HG02610 (cell line): Measurements from ENCODE around the gene C20orf204.

Source experiments
- ATAC-seq: cut with Tn5 transposase; IDR thresholded peaks from one replicate; pipeline ENCODE4 v1.9.1; 2021; ENCODE audit warnings: mild to moderate bottlenecking, moderate library complexity; ENCODE audit not compliant: unreplicated experiment

The C20orf204 gene

DNA sequence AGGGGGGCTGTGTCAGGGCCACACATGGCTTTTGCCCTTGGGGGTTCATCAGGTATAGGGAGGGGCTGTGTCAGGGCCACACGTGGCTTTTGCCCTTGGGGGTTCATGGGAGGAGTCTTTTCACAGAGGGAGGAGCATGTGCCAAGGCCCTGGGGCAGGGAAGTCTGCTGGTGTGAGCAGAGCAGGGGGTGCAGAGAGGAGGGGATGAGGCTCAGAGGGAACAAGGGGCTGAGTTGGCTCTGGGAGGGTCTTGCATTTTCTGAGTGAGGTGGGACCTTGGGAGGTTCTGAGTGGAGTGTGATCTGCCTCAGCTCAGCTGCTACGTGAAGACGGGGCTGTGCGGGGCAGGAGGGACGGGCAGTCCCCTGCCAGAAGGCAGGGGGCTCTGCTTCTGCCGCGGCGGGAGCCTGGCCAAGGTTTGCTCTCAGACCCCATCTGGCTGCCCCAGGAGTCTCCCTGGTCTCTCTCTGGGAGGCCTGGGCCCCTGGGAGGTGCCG is 19.5 kb downstream of the C20orf204 start:
- no peak for ATAC-seq

DNA sequence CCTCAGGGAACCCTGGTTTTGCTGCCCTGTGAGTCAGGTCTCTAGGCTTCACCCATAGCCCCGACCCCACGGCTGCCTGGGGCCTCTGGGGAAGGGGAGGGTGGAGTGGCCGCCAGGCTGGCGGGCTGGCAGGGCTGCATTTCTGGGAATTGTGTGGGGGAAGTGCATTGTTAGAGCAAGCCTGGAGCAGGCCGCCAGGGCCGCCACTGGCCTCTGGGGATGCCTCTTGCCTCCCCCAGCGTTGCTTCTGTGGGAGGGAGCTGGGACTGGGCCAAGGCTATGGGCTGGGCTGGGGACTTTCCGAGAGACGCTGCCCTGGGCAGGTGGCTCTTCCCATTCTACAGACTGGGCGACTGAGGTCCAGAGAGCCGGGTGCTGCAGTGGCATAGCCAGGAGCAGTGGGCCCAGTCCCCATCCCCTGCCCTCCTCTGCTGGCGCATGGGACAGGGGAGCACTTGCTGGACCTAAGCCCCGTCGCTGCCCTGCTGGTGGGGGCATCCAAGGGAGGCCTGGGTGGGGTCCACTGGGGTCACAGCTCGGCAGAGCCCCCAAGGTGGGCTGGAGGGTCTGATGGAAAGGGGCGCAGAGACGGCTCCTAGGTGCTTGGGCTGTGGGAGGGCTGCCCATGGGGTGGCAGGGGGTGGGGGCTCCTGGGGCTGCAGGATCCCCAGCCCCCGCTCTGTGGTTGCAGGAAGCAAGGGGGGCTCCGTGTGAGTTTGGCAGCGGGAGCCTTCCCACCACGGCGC is 20.1 kb downstream of the C20orf204 start:
- no peak for ATAC-seq

DNA sequence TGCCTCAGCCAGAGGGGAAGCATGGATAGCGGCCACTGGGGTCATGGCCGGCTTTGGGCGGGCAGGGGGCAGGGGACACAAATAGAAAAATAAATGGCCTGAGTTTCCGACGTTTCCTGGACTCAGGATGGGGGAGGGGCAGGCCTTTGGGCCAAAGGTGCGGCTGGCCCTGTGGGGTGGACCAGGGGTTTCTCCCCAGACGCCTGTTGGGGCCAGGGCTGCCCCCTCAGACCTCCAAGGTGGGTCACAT is 20.6 kb downstream of the C20orf204 start:
- ATAC-seq = no peak

DNA sequence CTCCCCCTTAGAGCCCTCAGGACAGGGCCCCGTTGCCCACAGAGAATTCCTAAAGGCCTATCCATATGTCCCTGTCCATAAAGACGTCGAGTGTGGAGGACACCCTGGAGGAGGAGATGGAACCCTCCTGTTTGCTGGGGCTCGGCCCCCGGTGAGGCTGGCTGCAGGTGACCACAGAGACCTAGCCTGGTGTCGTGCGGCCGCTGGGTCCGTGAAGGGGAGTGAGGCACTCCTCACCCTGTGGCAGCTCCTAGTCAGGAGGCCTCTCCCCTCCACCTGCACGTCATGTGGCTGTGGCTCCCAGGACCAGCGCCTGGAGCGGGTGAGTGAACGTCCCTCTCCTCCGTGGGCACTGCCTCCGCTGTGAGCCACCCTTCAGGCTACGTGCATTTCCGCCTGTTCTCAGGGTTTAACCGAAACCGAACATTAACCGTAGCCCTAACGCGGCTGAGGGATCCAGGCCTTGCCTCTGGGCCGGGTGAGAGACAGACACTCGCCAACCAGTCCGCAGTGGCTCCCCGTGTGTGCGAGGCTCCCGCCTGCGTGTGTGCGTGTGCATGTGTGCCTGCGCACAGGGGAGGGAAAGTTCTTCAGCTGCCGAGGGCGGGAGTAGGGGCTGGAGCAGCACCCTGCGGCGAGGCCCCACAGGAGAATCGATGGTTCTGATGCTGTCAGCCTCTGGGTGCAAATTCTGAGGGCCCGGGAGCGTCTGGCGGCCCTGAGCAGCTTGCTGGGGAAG is 21.1 kb downstream of the C20orf204 start:
- no peak for ATAC-seq

DNA sequence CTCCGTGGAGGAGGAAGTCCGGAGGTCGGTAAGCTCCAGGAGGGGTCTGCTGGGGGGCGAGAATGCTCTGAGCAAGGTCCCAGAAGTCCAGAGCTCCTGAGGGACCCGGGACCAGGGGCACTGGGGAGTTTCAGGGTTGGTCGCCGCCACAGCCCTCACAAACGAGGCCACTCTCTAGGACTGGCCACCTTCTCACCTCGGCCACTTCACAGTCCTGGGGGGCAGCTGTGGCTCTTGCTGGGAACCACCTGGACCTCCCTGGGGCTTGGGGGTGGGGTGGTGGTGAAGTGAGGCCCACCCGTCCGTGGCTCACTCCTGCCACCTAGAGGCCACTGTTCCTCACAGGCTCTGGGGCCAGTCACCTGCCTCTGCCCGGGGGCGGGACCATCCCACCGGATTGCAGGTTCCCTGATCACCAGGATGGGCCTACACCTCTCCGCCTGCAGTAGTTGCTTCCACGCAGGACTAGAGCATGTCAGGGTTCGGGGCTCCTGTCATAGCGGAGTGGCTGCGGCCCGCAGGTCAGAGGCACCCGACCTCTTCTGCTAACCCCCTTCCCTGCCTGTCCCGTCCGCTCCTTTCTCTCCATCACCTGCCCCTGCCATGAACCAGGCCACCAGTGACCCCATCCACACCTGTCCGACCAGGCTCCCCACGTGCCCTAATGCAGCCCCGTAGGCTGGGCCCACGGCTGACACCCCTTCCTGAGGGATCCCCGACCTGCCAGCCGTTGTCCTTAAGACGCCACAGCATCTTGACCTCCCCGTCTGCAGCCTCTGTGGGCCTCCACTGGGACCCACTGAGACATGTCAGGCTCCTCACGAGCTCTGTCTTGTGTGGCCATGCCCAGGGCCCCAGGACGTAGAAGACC is 21.9 kb downstream of the C20orf204 start:
- ATAC-seq = no peak

DNA sequence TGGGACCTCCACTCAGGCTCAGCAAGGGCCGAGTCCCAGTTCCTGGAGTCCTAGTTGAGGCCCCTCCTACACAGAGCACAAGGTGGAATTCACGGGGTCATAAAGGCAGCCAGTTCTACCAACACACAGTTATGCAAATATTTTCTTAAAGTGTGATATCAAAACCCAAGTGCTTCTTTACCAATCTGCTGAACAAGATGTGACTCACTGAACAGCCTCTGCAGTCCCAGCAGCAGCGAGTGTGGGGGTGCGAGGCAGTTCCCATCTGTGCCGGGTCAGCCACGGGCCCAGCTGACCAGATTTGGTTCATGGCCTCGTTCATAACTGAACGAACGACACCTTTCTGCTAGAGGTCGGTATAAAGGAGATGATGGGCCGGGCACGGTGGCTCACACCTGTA is 22.6 kb downstream of the C20orf204 start:
- no peak for ATAC-seq

DNA sequence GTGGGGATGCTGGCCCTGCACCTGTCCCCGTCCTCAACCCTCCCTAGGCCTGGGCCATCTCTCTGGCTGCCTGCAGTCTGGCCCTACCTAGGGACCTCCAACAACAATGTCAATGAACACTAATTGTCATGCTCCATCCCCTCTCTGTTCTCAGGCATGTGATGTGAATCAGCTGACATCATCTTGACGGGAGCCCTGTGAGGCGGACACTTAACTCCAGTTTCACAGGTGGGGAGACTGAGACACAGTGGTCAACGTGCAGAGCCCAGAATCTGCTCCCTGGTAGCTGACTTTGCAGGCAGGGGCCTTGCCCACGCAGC is 26.3 kb downstream of the C20orf204 start:
- no peak for ATAC-seq

DNA sequence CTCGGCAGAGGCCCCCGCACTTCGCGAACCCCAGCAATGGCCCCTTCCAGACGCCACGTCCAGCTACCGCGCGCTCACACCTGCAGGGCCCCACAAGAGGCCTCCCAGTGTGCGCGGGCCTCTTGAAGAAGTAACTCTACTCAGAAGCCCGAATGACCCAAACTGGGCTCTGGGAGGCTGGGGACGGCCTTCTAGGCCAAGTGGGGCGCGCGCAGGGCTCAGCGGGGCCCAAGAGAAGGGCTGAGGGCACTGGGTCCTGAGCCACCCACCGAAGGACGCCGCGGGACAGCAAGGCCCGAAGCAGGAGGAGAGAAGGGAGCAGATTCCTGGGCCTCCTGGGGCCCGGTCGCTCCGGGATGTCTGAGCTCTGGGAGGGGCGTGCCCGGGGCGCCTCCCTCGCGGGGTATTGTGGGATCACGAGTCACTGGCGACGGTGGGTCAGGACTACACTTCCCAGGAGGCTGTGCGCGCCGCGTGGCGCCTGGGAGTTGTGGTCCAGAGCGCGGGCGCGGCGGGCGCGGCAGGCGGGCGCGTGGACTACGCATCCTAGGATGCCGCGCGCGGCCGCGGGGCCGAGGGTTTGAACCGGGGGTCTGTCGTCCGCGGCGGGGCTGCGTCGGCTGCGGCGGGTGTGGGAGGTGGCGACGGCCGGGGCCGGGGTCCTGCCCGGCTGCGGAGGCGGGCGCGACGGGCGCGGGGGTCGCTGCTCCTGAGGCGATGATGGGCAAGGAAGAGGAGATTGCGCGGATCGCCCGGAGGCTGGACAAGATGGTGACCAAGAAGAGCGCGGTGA is 26.8 kb downstream of the C20orf204 start, which contains the start of gene TCEA2:
Gene TCEA2 (plus strand): TSS at position 603 of the 793 bp plus-strand sequence. CDS start 115 bp downstream, at position 718.
- ATAC-seq = peak; percentile 77

DNA sequence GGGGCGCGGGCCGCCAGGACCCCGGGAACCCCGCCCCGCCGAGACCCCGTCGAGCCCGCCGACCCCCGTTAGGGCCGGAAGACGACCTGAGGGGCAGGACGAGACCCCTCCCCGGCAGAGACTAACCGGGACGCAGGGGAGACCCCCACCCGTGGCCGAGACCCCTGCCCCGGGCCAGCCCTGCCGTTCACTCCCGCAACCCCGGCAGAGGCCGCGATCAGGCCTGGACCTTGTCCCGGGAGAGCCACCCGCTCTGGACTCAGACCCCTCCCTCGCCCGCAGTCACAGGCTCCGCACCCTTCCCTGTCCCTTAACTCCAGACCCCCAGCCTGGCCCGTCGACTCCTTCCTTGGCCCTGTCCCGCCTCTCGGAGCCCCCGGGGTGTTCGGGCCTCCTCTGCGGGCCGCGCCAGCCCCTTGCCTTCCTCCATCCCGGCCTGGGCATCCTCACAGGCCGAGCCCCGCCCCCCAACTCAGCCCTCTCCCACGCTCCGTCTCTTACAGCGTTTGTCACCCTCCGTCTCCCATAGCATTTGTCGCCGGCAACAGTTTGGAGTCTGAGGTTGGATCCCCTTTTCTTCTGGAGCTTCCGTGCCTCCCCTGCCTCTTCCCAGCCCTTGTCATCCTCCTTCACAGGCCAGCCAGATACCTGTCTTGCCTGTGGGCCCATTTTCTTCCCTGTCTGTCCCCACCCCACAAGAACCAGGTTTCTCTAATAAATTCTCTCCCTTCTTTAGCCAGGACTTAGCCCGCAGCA is 27.6 kb downstream of the C20orf204 start:
- no peak for ATAC-seq

DNA sequence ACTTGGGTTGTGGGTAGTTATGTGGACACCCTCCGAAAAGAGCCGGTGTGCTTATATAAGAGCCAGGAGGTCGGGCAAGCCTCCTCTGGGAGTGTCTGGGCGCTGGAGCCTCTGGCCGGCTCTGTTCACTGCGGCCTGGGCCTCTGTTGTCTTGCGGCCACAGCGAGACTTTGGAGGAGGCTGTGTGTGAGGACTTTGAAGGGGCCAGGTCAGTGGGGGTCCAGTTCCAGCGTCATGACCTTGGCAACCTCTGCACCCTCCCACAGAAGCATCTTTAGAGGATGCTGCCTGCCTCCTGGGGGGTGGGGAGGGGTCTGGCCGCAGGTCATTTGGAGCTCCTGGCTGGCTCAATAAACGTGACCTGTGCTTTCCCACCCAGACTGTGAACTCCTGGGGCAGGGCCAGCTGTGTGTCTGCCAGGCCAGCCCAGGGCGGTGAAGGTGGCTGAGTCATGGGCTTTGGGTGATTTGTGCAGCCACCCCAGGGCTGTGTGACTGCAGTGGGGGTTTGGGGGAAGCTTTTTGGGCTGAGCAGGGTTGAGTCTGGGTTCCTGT is 28.2 kb downstream of the C20orf204 start:
- ATAC-seq = no peak

DNA sequence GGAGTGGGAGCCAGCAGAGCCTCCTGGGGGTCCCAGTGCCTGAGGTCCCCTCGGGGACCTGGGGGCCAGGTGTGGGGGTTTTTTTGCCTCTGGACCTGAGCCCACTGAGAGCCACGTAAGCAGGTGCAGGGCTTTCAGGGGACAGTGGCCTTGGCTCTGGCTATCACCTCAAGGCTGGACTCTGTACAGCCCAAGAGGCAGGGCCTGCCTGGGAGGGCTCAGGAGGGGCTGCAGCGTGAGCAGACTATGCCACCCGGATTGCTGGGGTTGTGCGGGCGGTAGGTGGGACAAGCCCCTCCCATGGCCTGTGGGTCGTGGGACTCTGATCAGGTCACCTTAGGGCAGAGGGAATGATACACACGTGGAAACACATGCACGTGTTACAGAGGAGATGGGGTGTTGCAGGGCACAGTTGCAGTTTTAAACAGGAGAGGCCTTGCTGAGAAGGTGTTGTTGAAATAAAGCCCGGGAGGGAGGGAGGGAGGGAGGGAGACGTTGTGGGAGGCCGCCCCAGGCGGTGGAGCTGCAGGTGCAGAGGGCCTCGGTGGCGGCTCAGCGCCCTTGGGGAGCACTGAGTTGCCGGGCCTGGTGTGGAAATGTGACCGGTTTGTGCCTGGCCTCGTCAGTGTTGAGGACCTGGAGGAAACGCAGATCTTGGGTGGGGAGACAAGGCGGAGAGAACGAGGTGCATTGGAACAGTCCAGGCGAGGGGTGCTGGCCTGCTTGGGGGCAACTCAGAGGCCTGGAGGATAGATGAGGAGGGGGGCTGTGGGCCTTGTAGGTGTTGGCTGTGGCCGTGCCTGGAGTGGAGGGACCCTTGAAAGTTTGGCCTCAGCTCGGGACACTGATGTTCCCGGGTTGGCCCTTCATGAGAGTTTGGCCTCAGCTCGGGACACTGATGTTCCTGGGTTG is 29.3 kb downstream of the C20orf204 start:
- no peak for ATAC-seq

DNA sequence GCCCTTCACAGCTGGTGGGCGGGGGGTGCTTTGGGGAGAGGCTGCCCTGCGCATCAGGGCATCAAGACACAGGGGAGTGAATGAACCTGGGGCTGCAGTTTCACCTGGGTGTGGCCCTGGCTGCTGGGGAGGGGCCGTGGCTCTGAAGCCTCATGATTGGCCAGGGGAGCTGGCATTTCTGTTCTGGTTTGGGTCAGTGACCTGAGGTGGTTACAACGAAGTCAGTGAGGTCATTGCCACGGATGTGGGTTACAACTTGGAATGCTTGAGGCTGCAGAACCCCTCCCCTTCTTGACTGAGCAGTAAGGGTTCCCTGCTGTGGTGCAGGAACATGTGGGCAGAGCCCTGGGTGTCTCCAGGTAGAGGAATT is 30.0 kb downstream of the C20orf204 start:
- ATAC-seq = peak; percentile 23

DNA sequence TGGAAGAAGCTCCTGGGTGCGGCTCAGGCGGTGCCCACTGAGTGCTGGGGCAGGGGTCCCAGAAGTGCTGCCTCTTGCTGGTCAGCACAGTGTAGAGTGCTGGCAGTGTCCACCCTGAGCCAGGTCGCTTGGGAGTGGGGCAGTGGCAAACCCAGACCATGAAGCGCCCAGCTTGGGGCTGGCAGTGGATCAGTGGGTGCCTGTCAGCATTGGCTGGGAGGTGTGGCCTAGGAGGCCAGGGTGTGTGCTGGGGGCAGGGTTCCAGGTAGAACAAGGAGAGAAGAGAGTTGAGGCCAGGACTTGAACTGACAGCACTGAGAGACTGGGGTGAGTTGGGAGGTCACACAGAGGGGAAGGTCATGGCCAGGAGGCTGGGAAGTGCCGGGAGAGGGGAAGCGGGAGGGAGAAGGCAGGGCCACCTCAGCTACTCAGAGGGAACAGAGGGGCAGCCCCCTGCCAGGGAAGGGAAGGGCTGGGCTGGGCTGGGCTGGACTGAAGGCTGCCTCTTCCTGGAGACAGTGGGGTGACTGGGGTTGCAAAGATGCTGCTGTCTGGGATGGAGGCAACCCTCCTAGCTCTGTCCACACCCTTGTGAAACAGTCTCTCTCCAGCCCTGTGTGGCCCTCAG is 31.1 kb downstream of the C20orf204 start:
- ATAC-seq = no peak

DNA sequence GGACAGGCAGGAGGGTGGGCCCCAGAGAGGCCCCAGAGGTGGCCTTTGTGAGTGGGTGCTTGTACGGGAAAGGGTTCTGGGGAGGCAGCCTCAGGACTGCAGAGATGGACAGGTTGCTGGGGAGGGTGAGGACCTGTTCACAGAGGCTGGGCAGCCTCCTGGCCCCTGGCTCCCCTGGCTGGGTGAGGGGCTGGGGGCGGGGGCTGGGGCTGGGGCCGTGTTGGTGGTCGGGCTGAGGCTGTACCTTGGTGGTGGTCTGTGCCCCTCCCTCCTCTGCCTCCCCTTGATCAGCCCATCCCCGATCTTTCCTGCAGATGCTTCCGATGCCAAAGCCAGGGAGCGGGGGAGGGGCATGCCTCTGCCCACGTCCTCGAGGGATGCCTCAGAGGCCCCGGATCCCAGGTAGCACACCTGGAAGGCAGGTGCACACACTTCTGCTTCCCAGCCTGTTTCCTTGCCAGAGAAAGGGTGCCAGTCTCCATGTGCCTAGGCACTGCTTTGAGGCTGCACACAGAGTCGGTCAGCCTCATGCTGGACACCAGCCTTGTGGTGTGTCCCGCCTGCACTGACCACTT is 31.8 kb downstream of the C20orf204 start:
- ATAC-seq = no peak

DNA sequence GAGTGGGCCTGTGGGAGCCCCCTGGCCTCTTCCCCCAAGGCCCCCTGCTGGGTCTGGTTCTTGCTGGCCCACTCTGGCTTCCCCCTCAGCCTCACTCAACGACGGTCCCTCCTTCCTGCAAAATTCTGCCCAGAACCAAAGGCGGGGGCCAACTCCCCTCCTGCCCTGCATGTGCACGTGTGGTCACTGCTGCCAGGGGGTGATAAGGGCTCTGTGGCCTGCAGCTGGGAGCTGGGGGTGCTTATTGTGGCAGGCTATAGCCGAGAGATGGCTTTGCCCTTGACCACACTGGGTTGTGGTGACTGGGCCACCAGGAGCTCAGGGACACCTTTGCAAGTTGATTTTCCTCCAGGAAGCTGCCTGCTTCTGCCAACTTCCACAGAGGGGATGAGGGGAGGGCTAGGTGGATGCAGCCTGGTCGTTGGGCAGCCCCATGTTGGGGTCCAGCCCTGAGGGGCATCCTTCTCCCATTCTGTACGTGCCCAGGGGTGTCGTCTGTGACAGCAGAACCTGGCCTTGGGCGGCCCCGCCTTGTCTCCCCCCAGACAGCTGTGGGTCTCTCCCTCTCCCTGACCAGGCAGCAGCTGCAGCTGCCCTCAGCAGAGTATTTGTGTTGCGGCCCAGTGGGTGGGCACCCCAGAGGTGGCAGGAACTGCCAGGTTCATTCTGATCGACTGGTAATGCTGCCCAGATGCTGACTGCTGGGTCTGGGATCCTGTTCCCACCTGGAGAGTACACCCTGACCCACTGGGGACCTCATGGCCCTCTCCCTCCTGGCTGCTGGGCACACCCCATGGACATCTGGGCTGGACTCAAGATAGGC is 32.6 kb downstream of the C20orf204 start:
- ATAC-seq = no peak

DNA sequence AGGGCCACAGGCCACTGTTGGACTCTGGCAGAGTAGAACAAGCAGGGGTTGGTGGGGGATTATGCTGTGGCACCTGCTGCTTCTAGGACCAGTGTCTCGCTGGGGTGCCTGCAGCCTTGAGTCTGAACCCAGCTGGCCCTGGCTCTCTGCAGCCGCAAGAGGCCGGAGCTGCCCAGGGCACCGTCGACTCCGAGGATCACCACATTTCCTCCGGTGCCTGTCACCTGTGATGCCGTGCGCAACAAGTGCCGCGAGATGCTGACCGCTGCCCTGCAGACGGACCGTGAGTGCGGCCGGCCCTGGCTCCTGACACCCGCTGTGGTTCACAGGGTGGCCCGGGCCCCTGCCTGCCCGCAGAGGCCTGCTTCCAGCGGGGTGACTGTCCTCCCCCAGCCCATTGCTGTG is 33.2 kb downstream of the C20orf204 start:
- ATAC-seq = no peak

DNA sequence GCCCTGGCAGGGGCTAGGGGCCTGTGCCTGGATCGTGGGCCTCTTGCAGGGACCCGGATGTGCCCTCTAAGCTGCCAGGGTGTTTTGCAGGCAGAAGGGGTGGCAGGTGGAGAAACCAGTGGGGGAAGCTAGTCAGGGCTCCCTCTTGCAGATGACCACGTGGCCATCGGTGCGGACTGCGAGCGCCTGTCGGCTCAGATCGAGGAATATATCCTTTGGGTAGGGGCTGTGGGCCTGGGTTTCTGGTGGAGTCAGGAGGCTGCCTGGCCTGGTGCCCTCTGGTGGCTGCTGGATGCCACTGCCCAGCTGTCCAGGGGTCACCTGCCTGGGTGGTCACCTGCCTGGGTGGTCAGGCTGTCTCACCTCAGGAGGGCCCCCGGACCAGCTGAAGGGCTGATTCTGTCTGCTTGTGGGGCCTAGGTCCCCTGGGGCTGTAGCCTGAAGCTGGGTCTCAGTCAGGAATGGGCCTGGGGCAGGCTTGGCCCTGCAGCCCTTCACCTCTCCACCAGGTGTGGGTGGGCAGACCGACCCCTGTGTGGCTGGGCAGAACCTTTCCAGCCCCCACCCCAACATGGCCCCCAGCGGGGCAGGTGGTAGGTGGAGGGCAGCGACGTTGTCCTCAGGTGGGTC is 33.7 kb downstream of the C20orf204 start:
- ATAC-seq = no peak
